SK-N-SH (cell line): ENCODE results near the gene MREG. TPM values are rescaled to one million over a fixed set of nuclear protein-coding genes. Genes with fewer than 3 reads are reported as not detected.

Experiments
- CTCF ChIA-PET: fragments of 300-600, 350-600 bp; formaldehyde crosslinking; extraction: SDS; loops from one replicate; lab custom pipeline; 2021; lab: Yijun Ruan, JAX
- POLR2A ChIA-PET: fragments of 350-600 bp; sonication (Branson Sonifier 250); formaldehyde crosslinking; extraction: SDS; loops from one replicate; lab custom pipeline; 2020; ENCODE audit warnings: antibody characterized with exemption, inconsistent platforms; lab: Yijun Ruan, JAX
- DNase-seq: peaks from one replicate; pipeline ENCODE4 v3.0.0; 2012
- H2AFZ ChIP-seq: fragments of 200-600 bp; sonication (generic); 2 replicates; pipeline ENCODE4 v1.8.1; 2016; ENCODE audit warnings: antibody characterized with exemption, mild to moderate bottlenecking, low read depth
- H3F3A ChIP-seq: fragments of 200-600 bp; sonication (generic); replicated peaks from 2 replicates; pipeline ENCODE3; 2016; ENCODE audit warnings: antibody characterized with exemption, mild to moderate bottlenecking; ENCODE audit not compliant: insufficient read depth
- H3K27ac ChIP-seq, 2 experiments: fragments of 200-500 bp in 1 of 2; fragments of 200-600 bp in 1 of 2; sonication (Bioruptor generic) in 1 of 2; sonication (generic), shearing (Covaris generic) in 1 of 2; 2 replicates each; pipeline versions ENCODE4 v1.5.1 to v1.6.1; 2014 to 2016; ENCODE audit warnings: low read depth in 2 of 2, inconsistent platforms in 1 of 2, low read length in 1 of 2, mild to moderate bottlenecking in 1 of 2, mixed read lengths in 1 of 2
- H3K27me3 ChIP-seq: fragments of 200-600 bp; sonication (generic), shearing (Covaris generic); 2 replicates; pipeline ENCODE4 v1.6.1; 2016; ENCODE audit warnings: mixed run types; ENCODE audit not compliant: insufficient read depth
- H3K36me3 ChIP-seq, 2 experiments: fragments of 200-500 bp in 1 of 2; fragments of 200-600 bp in 1 of 2; sonication (Bioruptor generic) in 1 of 2; sonication (generic) in 1 of 2; replicated peaks in 1 of 2; 2 replicates each; pipeline versions ENCODE3 to v1.5.1; 2014 to 2016; ENCODE audit warnings: low read length in 1 of 2, mild to moderate bottlenecking in 1 of 2; ENCODE audit not compliant: insufficient read depth in 2 of 2, control insufficient read depth in 1 of 2
- H3K4me1 ChIP-seq, 2 experiments: fragments of 200-500 bp in 1 of 2; fragments of 200-600 bp in 1 of 2; sonication (Bioruptor generic) in 1 of 2; sonication (generic), shearing (Covaris generic) in 1 of 2; 2 replicates each; pipeline versions ENCODE4 v1.5.1 to v1.6.1; 2014 to 2016; ENCODE audit warnings: low read depth in 1 of 2, low read length in 1 of 2, mixed run types in 1 of 2; ENCODE audit not compliant: insufficient read depth in 2 of 2, control insufficient read depth in 1 of 2
- H3K4me2 ChIP-seq: fragments of 200-600 bp; sonication (generic), shearing (Covaris generic); 2 replicates; pipeline ENCODE4 v1.6.1; 2017; ENCODE audit warnings: mixed run types
- H3K4me3 ChIP-seq, 2 experiments: fragments of 200-500 bp in 1 of 2; fragments of 200-600 bp in 1 of 2; sonication (Bioruptor generic) in 1 of 2; sonication (generic), shearing (Covaris generic) in 1 of 2; 2 replicates each; pipeline versions ENCODE4 v1.5.1 to v1.8.1; 2014 to 2016; ENCODE audit warnings: low read depth in 2 of 2, inconsistent platforms in 1 of 2, low read length in 1 of 2, mild to moderate bottlenecking in 1 of 2, mixed read lengths in 1 of 2, moderate library complexity in 1 of 2
- H3K79me2 ChIP-seq: fragments of 200-600 bp; sonication (generic); 2 replicates; pipeline ENCODE4 v1.8.1; 2017; ENCODE audit warnings: mild to moderate bottlenecking; ENCODE audit not compliant: insufficient read depth
- H3K9ac ChIP-seq: fragments of 200-600 bp; sonication (generic); 2 replicates; pipeline ENCODE4 v1.6.1; 2017; ENCODE audit warnings: mixed run types
- H3K9me2 ChIP-seq: fragments of 200-600 bp; sonication (generic); 2 replicates; pipeline ENCODE4 v1.6.1; 2017; ENCODE audit warnings: mixed run types
- H3K9me3 ChIP-seq: fragments of 200-600 bp; sonication (generic); 2 replicates; pipeline ENCODE4 v1.6.1; 2017; ENCODE audit warnings: mixed run types, mild to moderate bottlenecking, moderate library complexity
- H4K20me1 ChIP-seq: fragments of 200-600 bp; sonication (generic); 2 replicates; pipeline ENCODE4 v1.6.1; 2017; ENCODE audit warnings: mild to moderate bottlenecking, mixed run types; ENCODE audit not compliant: insufficient read depth
- CHD2 ChIP-seq: fragments of 150-350 bp; IDR thresholded peaks from 2 replicates; pipeline ENCODE4 v1.6.1; 2018; ENCODE audit warnings: low read length; ENCODE audit not compliant: partially characterized antibody
- CTCF ChIP-seq: fragments of 200-600 bp; sonication (generic); IDR thresholded peaks from 2 replicates; pipeline ENCODE4 v1.6.1; 2017; ENCODE audit warnings: antibody characterized with exemption, mild to moderate bottlenecking, moderate library complexity
- ELF1 ChIP-seq: IDR thresholded peaks from 2 replicates; pipeline ENCODE4 v1.4.0; 2012
- EP300 ChIP-seq, 2 experiments: IDR thresholded peaks; 2 replicates each; pipeline versions ENCODE4 v1.4.0 to v1.6.1; 2012; ENCODE audit warnings: borderline replicate concordance in 1 of 2, low read depth in 1 of 2, low read length in 1 of 2
- EZH2phosphoT487 ChIP-seq: fragments of 200-600 bp; sonication (generic); IDR thresholded peaks from 2 replicates; pipeline ENCODE4 v1.6.1; 2017; ENCODE audit warnings: low read depth, mixed run types, mild to moderate bottlenecking, antibody characterized with exemption, moderate library complexity, borderline replicate concordance
- GATA2 ChIP-seq: sonication (generic); formaldehyde crosslinking; IDR thresholded peaks from 2 replicates; pipeline ENCODE4 v1.5.0; 2020; ENCODE audit warnings: mild to moderate bottlenecking, missing genetic modification reagents
- JUND ChIP-seq: IDR thresholded peaks from 2 replicates; pipeline ENCODE4 v1.4.0; 2012
- MAX ChIP-seq: IDR thresholded peaks from 2 replicates; pipeline ENCODE4 v1.4.0; 2012; ENCODE audit warnings: low read depth
- MEF2A ChIP-seq: IDR thresholded peaks from 2 replicates; pipeline ENCODE4 v1.4.0; 2012; ENCODE audit warnings: low read depth, borderline replicate concordance
- NFIC ChIP-seq: IDR thresholded peaks from 2 replicates; pipeline ENCODE4 v1.4.0; 2012; ENCODE audit warnings: borderline replicate concordance
- RAD21 ChIP-seq: IDR thresholded peaks from 2 replicates; pipeline ENCODE4 v1.6.1; 2012; ENCODE audit warnings: mild to moderate bottlenecking, low read length
- RCOR1 ChIP-seq: fragments of 150-350 bp; IDR thresholded peaks from 2 replicates; pipeline ENCODE4 v1.6.1; 2017; ENCODE audit warnings: antibody characterized with exemption, low read length
- SIN3A ChIP-seq: IDR thresholded peaks from 2 replicates; pipeline ENCODE4 v1.6.1; 2012; ENCODE audit warnings: low read depth, mild to moderate bottlenecking, low read length, moderate library complexity, borderline replicate concordance
- SMC3 ChIP-seq: IDR thresholded peaks from 2 replicates; pipeline ENCODE4 v1.6.1; 2012; ENCODE audit warnings: low read depth, low read length, improper control_type of control experiment
- WGBS: methylation state at CpG from one replicate; pipeline ENCODE4 v1.1.6; 2017; ENCODE audit warnings: low lambda C conversion rate; 5-methylcytosine and 5-hydroxymethylcytosine counted together
- polyA plus RNA-seq, 3 experiments: library from polyadenylated mRNA; depleted of rRNA; stranded (reverse); fragments of >200 nt; gene quantifications; 2 replicates each; pipeline ENCODE4 v1.2.3, GENCODE V29; 2012
- TF ChIP-seq, protein P1 (sequence below): IDR thresholded peaks from 2 replicates; pipeline ENCODE4; 2012
- TF ChIP-seq, protein P2 (sequence below): IDR thresholded peaks from 2 replicates; pipeline ENCODE4 v1.4.0; 2012; ENCODE audit warnings: low read depth, borderline replicate concordance
- TF ChIP-seq, protein P3 (sequence below): IDR thresholded peaks from 2 replicates; pipeline ENCODE4 v1.6.1; 2012; ENCODE audit warnings: mild to moderate bottlenecking, low read depth, low read length, moderate library complexity
- TF ChIP-seq, protein P4 (sequence below): fragments of 150-350 bp; IDR thresholded peaks from 2 replicates; pipeline ENCODE4 v1.6.1; 2017; ENCODE audit warnings: antibody characterized with exemption, low read length, low read depth, borderline replicate concordance

Gene MREG
- polyA plus RNA-seq, 1 of the 3 experiments (the other 2 are of a cell fraction): 2.5 TPM

DNA sequence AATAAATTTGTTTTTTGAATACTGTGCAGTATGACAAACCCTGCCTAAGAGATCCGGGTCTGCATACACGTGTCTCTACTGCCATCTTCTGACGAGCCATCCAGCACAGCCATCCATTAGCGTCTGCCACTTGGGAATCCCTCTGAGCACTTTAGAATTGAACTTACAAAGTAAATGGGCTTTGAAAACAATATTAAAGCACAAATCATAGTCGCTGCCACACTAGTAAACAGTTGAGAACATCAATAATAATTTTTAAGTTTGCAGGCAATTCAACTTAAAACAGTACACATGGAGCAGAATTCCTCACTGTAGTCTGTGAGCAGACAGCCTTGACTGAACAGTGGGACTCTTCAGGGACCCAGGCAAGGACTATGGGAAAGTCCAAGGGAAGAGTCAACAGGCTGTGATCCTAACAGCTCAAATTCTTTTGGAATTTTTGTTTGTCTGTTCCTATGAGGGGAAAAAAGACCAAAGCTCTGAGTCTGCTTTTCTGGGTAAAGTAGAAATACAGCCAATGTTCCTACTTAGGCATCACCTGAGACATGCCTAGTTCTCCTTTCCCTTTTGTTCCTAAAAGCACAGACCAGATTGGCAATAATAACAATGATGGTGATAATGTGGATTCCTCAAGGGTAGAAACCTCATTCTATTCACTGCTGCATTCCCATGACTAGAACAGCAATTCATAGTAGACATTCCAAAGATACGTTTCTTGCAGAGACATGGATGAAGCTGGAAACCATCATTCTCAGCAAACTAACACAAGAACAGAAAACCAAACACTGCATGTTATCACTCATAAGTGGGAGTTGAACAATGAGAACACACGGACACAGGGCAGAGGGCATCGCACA is 92.9 kb downstream of the MREG start:
- Histone ChIP-seq H3F3A (peaks cover 14% of the 10 kb centered on the region), H3K4me2 (no peak overlapping the region), H4K20me1 (no peaks in the 10 kb centered on the region), H3K79me2 (no peaks in the 10 kb centered on the region), H3K27ac (peak overlapping the region in 1 of 2 experiments; percentile 53; a peak in 1 of 4 replicates), H3K36me3 (no peaks in the 10 kb centered on the region), H3K27me3 (no peaks in the 10 kb centered on the region), H3K9me3 (no peaks in the 10 kb centered on the region), H2AFZ (no peak overlapping the region), H3K4me3 (no peak overlapping the region), H3K9me2 (no peaks in the 10 kb centered on the region), H3K9ac (no peak overlapping the region), H3K4me1 (peaks cover 9 to 31% of the 10 kb centered on the region in 2 experiments)
- ChIA-PET CTCF (interaction anchor here (0.6 to 2.2 kb wide), 9 partner anchors 9 to 965 kb away, joined by 3 to 26 read pairs (median 3); no protein-coding TSS in a partner anchor), POLR2A (no interaction called here)
- TF ChIP-seq EP300 (IDR thresholded peaks at IDR 0.05; ENCODE audit: borderline replicate concordance in 1 of 2, low read depth in 1 of 2, low read length in 1 of 2) (no peak), CHD2 (peak; percentile 5), NFIC (no peak), MEF2A (no peak), CTCF (peak; percentile 96), SMC3 (peak; percentile 84), ELF1 (no peak), GATA2 (CRISPR knock-in tag) (no peak), MAX (no peak), SIN3A (no peak), RCOR1 (no peak), EZH2phosphoT487 (no peak), RAD21 (peak; percentile 96), JUND (no peak)
- TF ChIP-seq, protein P1, sequence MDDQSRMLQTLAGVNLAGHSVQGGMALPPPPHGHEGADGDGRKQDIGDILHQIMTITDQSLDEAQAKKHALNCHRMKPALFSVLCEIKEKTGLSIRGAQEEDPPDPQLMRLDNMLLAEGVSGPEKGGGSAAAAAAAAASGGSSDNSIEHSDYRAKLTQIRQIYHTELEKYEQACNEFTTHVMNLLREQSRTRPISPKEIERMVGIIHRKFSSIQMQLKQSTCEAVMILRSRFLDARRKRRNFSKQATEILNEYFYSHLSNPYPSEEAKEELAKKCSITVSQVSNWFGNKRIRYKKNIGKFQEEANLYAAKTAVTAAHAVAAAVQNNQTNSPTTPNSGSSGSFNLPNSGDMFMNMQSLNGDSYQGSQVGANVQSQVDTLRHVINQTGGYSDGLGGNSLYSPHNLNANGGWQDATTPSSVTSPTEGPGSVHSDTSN: no peak
- TF ChIP-seq, protein P2, sequence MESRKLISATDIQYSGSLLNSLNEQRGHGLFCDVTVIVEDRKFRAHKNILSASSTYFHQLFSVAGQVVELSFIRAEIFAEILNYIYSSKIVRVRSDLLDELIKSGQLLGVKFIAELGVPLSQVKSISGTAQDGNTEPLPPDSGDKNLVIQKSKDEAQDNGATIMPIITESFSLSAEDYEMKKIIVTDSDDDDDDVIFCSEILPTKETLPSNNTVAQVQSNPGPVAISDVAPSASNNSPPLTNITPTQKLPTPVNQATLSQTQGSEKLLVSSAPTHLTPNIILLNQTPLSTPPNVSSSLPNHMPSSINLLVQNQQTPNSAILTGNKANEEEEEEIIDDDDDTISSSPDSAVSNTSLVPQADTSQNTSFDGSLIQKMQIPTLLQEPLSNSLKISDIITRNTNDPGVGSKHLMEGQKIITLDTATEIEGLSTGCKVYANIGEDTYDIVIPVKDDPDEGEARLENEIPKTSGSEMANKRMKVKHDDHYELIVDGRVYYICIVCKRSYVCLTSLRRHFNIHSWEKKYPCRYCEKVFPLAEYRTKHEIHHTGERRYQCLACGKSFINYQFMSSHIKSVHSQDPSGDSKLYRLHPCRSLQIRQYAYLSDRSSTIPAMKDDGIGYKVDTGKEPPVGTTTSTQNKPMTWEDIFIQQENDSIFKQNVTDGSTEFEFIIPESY: no peak
- TF ChIP-seq, protein P3, sequence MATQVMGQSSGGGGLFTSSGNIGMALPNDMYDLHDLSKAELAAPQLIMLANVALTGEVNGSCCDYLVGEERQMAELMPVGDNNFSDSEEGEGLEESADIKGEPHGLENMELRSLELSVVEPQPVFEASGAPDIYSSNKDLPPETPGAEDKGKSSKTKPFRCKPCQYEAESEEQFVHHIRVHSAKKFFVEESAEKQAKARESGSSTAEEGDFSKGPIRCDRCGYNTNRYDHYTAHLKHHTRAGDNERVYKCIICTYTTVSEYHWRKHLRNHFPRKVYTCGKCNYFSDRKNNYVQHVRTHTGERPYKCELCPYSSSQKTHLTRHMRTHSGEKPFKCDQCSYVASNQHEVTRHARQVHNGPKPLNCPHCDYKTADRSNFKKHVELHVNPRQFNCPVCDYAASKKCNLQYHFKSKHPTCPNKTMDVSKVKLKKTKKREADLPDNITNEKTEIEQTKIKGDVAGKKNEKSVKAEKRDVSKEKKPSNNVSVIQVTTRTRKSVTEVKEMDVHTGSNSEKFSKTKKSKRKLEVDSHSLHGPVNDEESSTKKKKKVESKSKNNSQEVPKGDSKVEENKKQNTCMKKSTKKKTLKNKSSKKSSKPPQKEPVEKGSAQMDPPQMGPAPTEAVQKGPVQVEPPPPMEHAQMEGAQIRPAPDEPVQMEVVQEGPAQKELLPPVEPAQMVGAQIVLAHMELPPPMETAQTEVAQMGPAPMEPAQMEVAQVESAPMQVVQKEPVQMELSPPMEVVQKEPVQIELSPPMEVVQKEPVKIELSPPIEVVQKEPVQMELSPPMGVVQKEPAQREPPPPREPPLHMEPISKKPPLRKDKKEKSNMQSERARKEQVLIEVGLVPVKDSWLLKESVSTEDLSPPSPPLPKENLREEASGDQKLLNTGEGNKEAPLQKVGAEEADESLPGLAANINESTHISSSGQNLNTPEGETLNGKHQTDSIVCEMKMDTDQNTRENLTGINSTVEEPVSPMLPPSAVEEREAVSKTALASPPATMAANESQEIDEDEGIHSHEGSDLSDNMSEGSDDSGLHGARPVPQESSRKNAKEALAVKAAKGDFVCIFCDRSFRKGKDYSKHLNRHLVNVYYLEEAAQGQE: no peak
- TF ChIP-seq, protein P4, sequence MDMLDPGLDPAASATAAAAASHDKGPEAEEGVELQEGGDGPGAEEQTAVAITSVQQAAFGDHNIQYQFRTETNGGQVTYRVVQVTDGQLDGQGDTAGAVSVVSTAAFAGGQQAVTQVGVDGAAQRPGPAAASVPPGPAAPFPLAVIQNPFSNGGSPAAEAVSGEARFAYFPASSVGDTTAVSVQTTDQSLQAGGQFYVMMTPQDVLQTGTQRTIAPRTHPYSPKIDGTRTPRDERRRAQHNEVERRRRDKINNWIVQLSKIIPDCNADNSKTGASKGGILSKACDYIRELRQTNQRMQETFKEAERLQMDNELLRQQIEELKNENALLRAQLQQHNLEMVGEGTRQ: no peak
- 36% methylated on average over 8 of the region's 8 CpGs for WGBS
- DNase-seq: peak; percentile 67
